ENCODE data around the gene HDHD3. TPM values are rescaled to one million over a fixed set of nuclear protein-coding genes. Genes with fewer than 3 reads are reported as not detected.
A peak's percentile ranks its signal among the peaks of the same experiment; 100 is the strongest.

Gene HDHD3
- total RNA-seq, 1 donor from 2014 or later: 9.8 TPM

DNA sequence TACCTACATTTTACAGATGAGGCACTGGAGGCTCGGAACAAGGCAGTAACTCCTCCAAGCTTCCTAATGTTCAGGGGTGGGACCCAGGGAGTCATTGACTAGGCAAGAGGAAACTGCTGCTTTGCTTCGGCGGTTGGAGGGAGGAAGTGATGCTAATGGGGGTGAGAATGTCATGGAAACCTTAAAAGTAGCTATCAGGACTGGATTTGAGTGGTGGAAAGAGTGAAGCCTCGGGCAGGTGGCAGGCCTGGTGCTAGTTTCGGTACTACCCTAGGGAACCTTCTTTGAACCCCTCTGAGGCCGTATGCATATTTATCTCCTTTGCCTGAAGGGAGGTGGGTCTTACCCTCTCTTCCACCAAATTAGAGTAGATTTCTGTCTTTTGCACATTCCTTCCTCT lies 25.8 kb downstream of the HDHD3 start:
- no peak overlapping the region for H2AFZ ChIP-seq (replicated peaks)
- H3K4me2 ChIP-seq: no peak overlapping the region
- H3K9me3 Mint-ChIP-seq: no peaks in the 10 kb centered on the region
- peaks cover 63% of the 10 kb centered on the region for H3K27me3 Mint-ChIP-seq (ENCODE audit: insufficient read depth, low read depth)
- H3K36me3 Mint-ChIP-seq: no peaks in the 10 kb centered on the region
- peaks cover 7% of the 10 kb centered on the region for H3K4me1 ChIP-seq
- H3K4me3 Mint-ChIP-seq: peak overlapping the region; percentile 80
- H3K9me3 ChIP-seq (ENCODE audit: low read depth): no peaks in the 10 kb centered on the region
- no peaks in the 10 kb centered on the region for H3K36me3 ChIP-seq
- no peak for DNase-seq (ENCODE audit: low spot score)
- H4K20me1 ChIP-seq (ENCODE audit: low read depth): peaks cover 5% of the 10 kb centered on the region
- no peak overlapping the region for H3K27ac Mint-ChIP-seq
- H3K27me3 ChIP-seq: peaks cover 65% of the 10 kb centered on the region
- H3K27ac ChIP-seq: no peak overlapping the region
- TF ChIP-seq, protein P1, sequence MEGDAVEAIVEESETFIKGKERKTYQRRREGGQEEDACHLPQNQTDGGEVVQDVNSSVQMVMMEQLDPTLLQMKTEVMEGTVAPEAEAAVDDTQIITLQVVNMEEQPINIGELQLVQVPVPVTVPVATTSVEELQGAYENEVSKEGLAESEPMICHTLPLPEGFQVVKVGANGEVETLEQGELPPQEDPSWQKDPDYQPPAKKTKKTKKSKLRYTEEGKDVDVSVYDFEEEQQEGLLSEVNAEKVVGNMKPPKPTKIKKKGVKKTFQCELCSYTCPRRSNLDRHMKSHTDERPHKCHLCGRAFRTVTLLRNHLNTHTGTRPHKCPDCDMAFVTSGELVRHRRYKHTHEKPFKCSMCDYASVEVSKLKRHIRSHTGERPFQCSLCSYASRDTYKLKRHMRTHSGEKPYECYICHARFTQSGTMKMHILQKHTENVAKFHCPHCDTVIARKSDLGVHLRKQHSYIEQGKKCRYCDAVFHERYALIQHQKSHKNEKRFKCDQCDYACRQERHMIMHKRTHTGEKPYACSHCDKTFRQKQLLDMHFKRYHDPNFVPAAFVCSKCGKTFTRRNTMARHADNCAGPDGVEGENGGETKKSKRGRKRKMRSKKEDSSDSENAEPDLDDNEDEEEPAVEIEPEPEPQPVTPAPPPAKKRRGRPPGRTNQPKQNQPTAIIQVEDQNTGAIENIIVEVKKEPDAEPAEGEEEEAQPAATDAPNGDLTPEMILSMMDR (IDR thresholded peaks at IDR 0.05): no peak
- TF ChIP-seq EZH2 (IDR thresholded peaks at IDR 0.05) (no peak), EZH2phosphoT487 (IDR thresholded peaks at IDR 0.05) (no peak)
- peaks cover 8% of the 10 kb centered on the region for H3K4me1 Mint-ChIP-seq
- no peaks in the 10 kb centered on the region for H3K79me2 ChIP-seq (ENCODE audit: low read depth)
- no peak overlapping the region for H3K9ac ChIP-seq
- no peaks in the 10 kb centered on the region for H3F3A ChIP-seq (ENCODE audit: low read depth)
- H3K4me3 ChIP-seq: no peak overlapping the region

GRCh38 chr9:113350107-113350661 lies 26.6 kb downstream of the HDHD3 start:
- Mint-ChIP-seq H3K36me3 (no peaks in the 10 kb centered on the region), H3K4me3 (peak overlapping the region; percentile 80), H3K27me3 (ENCODE audit: insufficient read depth, low read depth) (peaks cover 60% of the 10 kb centered on the region), H3K9me3 (no peaks in the 10 kb centered on the region), H3K27ac (no peak overlapping the region), H3K4me1 (peaks cover 8% of the 10 kb centered on the region)
- DNase-seq (ENCODE audit: low spot score): peak; percentile 16
- peaks cover 7% of the 10 kb centered on the region for H3K4me1 ChIP-seq
- peaks cover 5% of the 10 kb centered on the region for H4K20me1 ChIP-seq (ENCODE audit: low read depth)
- TF ChIP-seq, protein P1 (IDR thresholded peaks at IDR 0.05): no peak
- TF ChIP-seq EZH2 (IDR thresholded peaks at IDR 0.05): peak; percentile 45
- TF ChIP-seq EZH2phosphoT487 (IDR thresholded peaks at IDR 0.05): peak; percentile 13
- H3K9ac ChIP-seq: no peak overlapping the region
- no peak overlapping the region for H2AFZ ChIP-seq (replicated peaks)
- H3K9me3 ChIP-seq (ENCODE audit: low read depth): no peaks in the 10 kb centered on the region
- no peaks in the 10 kb centered on the region for H3K36me3 ChIP-seq
- peaks cover 69% of the 10 kb centered on the region for H3K27me3 ChIP-seq
- peak overlapping the region; percentile 54 for H3K4me3 ChIP-seq
- H3K4me2 ChIP-seq: peak overlapping the region; percentile 82
- no peaks in the 10 kb centered on the region for H3K79me2 ChIP-seq (ENCODE audit: low read depth)
- H3K27ac ChIP-seq: no peak overlapping the region
- no peaks in the 10 kb centered on the region for H3F3A ChIP-seq (ENCODE audit: low read depth)

GRCh38 chr9:113349445-113350094 lies 27.2 kb downstream of the HDHD3 start, which contains the start of gene BSPRY:
Gene BSPRY (plus strand): TSS chr9:113349541. CDS start chr9:113349580, 39 bp downstream.
- Histone ChIP-seq H3K36me3 (no peaks in the 10 kb centered on the region), H3K27me3 (peaks cover 73% of the 10 kb centered on the region), H3K79me2 (ENCODE audit: low read depth) (no peaks in the 10 kb centered on the region), H3K9me3 (ENCODE audit: low read depth) (no peaks in the 10 kb centered on the region), H3F3A (ENCODE audit: low read depth) (no peaks in the 10 kb centered on the region), H4K20me1 (ENCODE audit: low read depth) (peaks cover 5% of the 10 kb centered on the region), H3K27ac (no peak within 1 kb of the TSS), H2AFZ (replicated peaks) (no peak within 1 kb of the TSS), H3K4me1 (peaks cover 7% of the 10 kb centered on the region), H3K9ac (no peak within 1 kb of the TSS), H3K4me2 (peak within 1 kb of the TSS; percentile 82), H3K4me3 (peak within 1 kb of the TSS; percentile 54)
- Mint-ChIP-seq H3K4me1 (peaks cover 8% of the 10 kb centered on the region), H3K9me3 (no peaks in the 10 kb centered on the region), H3K4me3 (peak within 1 kb of the TSS; percentile 80), H3K36me3 (no peaks in the 10 kb centered on the region), H3K27me3 (ENCODE audit: insufficient read depth, low read depth) (peaks cover 60% of the 10 kb centered on the region), H3K27ac (no peak within 1 kb of the TSS)
- TF ChIP-seq EZH2 (IDR thresholded peaks at IDR 0.05): peak; percentile 72
- TF ChIP-seq, protein P1 (IDR thresholded peaks at IDR 0.05): no peak
- peak; percentile 56 for TF ChIP-seq EZH2phosphoT487 (IDR thresholded peaks at IDR 0.05)
- peak; percentile 66 for DNase-seq (ENCODE audit: low spot score)
